ENCODE data around the gene PLEKHD1.

Gene PLEKHD1

DNA sequence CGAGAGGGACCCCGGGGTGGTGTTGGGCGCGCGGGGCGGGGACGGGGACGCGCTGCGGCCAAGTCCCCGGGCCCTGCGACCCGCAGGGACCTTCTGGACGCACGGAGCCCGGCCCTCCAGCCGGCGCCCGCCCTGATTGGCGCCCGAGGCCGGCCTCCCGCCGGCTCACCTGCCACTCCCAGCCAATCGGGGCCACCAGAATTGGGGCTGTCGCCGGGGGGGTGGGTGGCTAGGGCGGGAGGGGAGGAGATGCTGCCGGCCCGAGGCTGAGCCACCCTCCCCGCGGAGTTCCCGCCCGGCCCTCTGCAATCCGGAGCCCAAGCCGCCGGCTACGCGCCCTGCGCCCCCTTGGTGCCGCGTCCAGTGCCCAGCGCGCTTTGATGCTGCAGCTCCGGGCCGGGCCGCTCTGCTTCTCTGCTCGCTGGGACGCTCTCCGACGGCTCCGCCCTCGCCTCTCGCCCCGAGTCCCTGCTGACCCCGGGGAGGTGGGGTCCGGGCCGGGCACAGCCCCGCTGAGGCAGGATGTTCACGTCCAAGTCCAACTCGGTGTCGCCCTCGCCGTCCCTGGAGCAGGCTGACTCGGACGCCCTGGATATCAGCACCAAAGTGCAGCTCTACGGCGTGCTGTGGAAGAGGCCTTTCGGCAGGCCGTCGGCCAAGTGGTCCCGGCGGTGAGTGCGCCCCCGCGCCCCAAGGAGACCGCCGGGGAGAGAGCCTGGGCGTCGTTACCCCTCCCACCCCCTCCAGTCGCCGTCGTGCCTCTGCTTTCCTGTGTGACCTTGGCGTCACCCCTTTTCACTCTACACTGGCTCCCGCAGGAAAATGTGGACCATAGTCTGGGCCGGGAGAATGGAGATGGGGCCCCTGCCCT, at the start of gene PLEKHD1:
Gene PLEKHD1 (plus strand): TSS at position 285 of the 871 bp plus-strand sequence. CDS start 238 bp downstream, at position 523.
- TF ChIP-seq ZFP3 (CRISPR knock-in tag; IDR thresholded peaks at IDR 0.05) (no peak), OSR1 (CRISPR knock-in tag; IDR thresholded peaks at IDR 0.05) (no peak), GLIS3 (CRISPR knock-in tag; IDR thresholded peaks at IDR 0.05) (no peak), PPARA (CRISPR knock-in tag; IDR thresholded peaks at IDR 0.05; ENCODE audit: borderline replicate concordance) (no peak), ZNF8 (CRISPR knock-in tag; IDR thresholded peaks at IDR 0.05) (no peak), ZNF565 (CRISPR knock-in tag; conservative IDR thresholded peaks at IDR 0.05; ENCODE audit: low read depth) (no peak), ZFP30 (CRISPR knock-in tag; IDR thresholded peaks at IDR 0.05) (no peak), BACH2 (CRISPR knock-in tag; IDR thresholded peaks at IDR 0.05; ENCODE audit: borderline replicate concordance) (no peak), ZC3H10 (CRISPR knock-in tag; IDR thresholded peaks at IDR 0.05) (no peak), CSDC2 (CRISPR knock-in tag; IDR thresholded peaks at IDR 0.05) (no peak), ISL1 (CRISPR knock-in tag; IDR thresholded peaks at IDR 0.05) (no peak), TOX (CRISPR knock-in tag; IDR thresholded peaks at IDR 0.05; ENCODE audit: borderline replicate concordance) (no peak), ESRRG (CRISPR knock-in tag; IDR thresholded peaks at IDR 0.05) (no peak), RARB (CRISPR knock-in tag; IDR thresholded peaks at IDR 0.05) (no peak)
- TF ChIP-seq, protein P1, sequence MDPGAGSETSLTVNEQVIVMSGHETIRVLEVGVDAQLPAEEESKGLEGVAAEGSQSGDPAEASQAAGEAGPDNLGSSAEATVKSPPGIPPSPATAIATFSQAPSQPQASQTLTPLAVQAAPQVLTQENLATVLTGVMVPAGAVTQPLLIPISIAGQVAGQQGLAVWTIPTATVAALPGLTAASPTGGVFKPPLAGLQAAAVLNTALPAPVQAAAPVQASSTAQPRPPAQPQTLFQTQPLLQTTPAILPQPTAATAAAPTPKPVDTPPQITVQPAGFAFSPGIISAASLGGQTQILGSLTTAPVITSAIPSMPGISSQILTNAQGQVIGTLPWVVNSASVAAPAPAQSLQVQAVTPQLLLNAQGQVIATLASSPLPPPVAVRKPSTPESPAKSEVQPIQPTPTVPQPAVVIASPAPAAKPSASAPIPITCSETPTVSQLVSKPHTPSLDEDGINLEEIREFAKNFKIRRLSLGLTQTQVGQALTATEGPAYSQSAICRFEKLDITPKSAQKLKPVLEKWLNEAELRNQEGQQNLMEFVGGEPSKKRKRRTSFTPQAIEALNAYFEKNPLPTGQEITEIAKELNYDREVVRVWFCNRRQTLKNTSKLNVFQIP (CRISPR knock-in tag; IDR thresholded peaks at IDR 0.05; ENCODE audit: borderline replicate concordance, low read depth), result no peak
- TF ChIP-seq, protein P2, sequence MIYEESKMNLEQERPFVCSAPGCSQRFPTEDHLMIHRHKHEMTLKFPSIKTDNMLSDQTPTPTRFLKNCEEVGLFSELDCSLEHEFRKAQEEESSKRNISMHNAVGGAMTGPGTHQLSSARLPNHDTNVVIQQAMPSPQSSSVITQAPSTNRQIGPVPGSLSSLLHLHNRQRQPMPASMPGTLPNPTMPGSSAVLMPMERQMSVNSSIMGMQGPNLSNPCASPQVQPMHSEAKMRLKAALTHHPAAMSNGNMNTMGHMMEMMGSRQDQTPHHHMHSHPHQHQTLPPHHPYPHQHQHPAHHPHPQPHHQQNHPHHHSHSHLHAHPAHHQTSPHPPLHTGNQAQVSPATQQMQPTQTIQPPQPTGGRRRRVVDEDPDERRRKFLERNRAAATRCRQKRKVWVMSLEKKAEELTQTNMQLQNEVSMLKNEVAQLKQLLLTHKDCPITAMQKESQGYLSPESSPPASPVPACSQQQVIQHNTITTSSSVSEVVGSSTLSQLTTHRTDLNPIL (CRISPR knock-in tag; IDR thresholded peaks at IDR 0.05; ENCODE audit: low read depth), result no peak
- TF ChIP-seq, protein P3, sequence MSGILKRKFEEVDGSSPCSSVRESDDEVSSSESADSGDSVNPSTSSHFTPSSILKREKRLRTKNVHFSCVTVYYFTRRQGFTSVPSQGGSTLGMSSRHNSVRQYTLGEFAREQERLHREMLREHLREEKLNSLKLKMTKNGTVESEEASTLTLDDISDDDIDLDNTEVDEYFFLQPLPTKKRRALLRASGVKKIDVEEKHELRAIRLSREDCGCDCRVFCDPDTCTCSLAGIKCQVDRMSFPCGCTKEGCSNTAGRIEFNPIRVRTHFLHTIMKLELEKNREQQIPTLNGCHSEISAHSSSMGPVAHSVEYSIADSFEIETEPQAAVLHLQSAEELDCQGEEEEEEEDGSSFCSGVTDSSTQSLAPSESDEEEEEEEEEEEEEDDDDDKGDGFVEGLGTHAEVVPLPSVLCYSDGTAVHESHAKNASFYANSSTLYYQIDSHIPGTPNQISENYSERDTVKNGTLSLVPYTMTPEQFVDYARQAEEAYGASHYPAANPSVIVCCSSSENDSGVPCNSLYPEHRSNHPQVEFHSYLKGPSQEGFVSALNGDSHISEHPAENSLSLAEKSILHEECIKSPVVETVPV (CRISPR knock-in tag; IDR thresholded peaks at IDR 0.05), result no peak
- peak; percentile 44 for ATAC-seq

DNA sequence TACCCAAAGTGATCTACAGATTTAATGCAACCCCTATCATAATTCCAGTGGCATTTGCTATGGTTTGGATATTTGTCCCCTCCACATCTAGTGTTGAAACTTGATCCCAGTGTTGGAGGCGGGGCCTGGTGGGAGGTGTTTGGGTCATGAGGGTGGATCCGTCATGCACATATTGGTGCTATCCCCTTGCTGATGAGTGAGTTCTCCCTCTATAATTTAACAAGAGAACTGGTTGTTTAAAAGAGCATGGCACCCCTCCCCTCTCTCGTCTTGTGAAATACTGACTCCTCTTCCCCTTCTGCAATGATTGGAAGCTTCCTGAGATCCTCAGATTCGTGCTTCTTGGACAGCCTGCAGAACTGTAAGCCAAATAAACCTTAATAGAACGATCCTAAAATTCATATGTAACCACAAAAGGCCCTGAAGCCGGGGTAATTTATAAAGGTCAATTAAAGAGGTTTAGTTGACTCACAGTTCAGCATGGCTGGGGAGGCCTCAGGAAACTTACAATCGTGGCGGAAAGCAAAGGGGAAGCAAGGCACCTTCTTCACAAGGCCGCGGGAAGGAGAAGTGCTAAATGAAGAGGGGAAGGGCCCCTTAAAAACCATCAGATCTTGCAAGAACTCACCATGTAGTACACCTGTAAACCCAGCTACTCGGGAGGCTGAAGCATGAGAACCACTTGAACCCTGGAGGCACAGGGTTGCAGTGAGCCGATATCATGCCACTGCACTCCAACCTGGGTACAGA, 44.8 kb upstream of the PLEKHD1 start:
- TF ChIP-seq ESRRG (CRISPR knock-in tag; IDR thresholded peaks at IDR 0.05), result no peak
- TF ChIP-seq, protein P3 (CRISPR knock-in tag; IDR thresholded peaks at IDR 0.05), result no peak
- TF ChIP-seq, protein P2 (CRISPR knock-in tag; IDR thresholded peaks at IDR 0.05; ENCODE audit: low read depth), result no peak
- TF ChIP-seq ZNF70 (CRISPR knock-in tag; IDR thresholded peaks at IDR 0.05), result no peak
- no peak for TF ChIP-seq ZNF8 (CRISPR knock-in tag; IDR thresholded peaks at IDR 0.05)
- ATAC-seq, result no peak

DNA sequence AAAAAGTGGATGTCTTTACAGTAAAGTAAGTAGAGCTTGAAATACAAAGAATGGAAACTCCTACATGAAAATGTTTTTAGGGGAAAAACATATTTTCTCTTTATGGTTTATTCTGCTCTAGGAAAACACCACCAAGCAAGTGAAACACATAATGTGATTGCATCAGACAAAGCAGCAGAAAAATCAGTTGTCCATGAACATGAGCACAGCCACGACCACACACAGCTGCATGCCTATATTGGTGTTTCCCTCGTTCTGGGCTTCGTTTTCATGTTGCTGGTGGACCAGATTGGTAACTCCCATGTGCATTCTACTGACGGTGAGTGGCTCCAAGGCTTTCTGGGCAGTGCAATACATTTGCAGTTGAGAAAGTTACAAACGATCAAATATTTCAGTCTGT, 42.6 kb upstream of the PLEKHD1 start:
- no peak for ATAC-seq
- TF ChIP-seq SNAI2 (CRISPR knock-in tag; IDR thresholded peaks at IDR 0.05), result no peak
- no peak for TF ChIP-seq OSR1 (CRISPR knock-in tag; IDR thresholded peaks at IDR 0.05)
- TF ChIP-seq ZFP30 (CRISPR knock-in tag; IDR thresholded peaks at IDR 0.05), result no peak
- TF ChIP-seq GLIS3 (CRISPR knock-in tag; IDR thresholded peaks at IDR 0.05), result no peak
- TF ChIP-seq ISL1 (CRISPR knock-in tag; IDR thresholded peaks at IDR 0.05), result no peak
- TF ChIP-seq PPARA (CRISPR knock-in tag; IDR thresholded peaks at IDR 0.05; ENCODE audit: borderline replicate concordance), result no peak
- no peak for TF ChIP-seq BACH2 (CRISPR knock-in tag; IDR thresholded peaks at IDR 0.05; ENCODE audit: borderline replicate concordance)
- no peak for TF ChIP-seq RARB (CRISPR knock-in tag; IDR thresholded peaks at IDR 0.05)
- no peak for TF ChIP-seq ZNF70 (CRISPR knock-in tag; IDR thresholded peaks at IDR 0.05)
- no peak for TF ChIP-seq ZC3H10 (CRISPR knock-in tag; IDR thresholded peaks at IDR 0.05)
- TF ChIP-seq, protein P1 (CRISPR knock-in tag; IDR thresholded peaks at IDR 0.05; ENCODE audit: borderline replicate concordance, low read depth), result no peak
- TF ChIP-seq TSHZ2 (CRISPR knock-in tag; IDR thresholded peaks at IDR 0.05), result no peak
